ENCODE measurements around the gene NPHS1. TPM values are rescaled to one million over a fixed set of nuclear protein-coding genes. Genes with fewer than 3 reads are reported as not detected.

Gene NPHS1
- total and polyA plus RNA-seq, 2 of the 8 experiments (the other 6 are each of a cell fraction or from before 2014, with no cell fraction given): 1.3 to 1.4 TPM

DNA sequence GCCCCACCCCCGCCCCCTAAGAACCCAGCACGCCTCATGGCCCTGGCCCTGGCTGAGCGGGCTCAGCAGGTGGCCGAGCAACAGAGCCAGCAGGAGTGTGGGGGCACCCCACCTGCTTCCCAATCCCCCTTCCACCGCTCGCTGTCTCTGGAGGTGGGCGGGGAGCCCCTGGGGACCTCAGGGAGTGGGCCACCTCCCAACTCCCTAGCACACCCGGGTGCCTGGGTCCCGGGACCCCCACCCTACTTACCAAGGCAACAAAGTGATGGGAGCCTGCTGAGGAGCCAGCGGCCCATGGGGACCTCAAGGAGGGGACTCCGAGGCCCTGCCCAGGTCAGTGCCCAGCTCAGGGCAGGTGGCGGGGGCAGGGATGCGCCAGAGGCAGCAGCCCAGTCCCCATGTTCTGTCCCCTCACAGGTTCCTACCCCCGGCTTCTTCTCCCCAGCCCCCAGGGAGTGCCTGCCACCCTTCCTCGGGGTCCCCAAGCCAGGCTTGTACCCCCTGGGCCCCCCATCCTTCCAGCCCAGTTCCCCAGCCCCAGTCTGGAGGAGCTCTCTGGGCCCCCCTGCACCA lies 65.0 kb downstream of the NPHS1 start:
- Histone ChIP-seq H4K8ac (ENCODE audit: extremely low read depth, insufficient read depth, low read length) (no peak overlapping the region), H3K4me2 (ENCODE audit: insufficient read depth in 1 of 2, low read depth in 2 of 2, low read length in 2 of 2) (no peak overlapping the region), H2BK120ac (replicated peaks; ENCODE audit: low read depth, low read length) (no peak overlapping the region), H3K27me3 (replicated peaks in 1 of 4; ENCODE audit: control insufficient read depth in 3 of 4, extremely low read depth in 1 of 4, insufficient read depth in 3 of 4, low read length in 3 of 4) (no peaks in the 10 kb centered on the region; a peak in 1 of 7 replicates), H2AK5ac (ENCODE audit: low read depth, low read length) (no peak overlapping the region), H3K36me3 (ENCODE audit: control insufficient read depth in 2 of 4, insufficient read depth in 4 of 4, low read length in 3 of 4) (no peaks in the 10 kb centered on the region), H3K14ac (ENCODE audit: insufficient read length) (no peak overlapping the region), H2AFZ (ENCODE audit: low read length) (no peak overlapping the region), H3K18ac (ENCODE audit: extremely low read depth, low read length) (no peak overlapping the region), H3K27ac (ENCODE audit: low read depth, low read length) (no peak overlapping the region), H3K23ac (ENCODE audit: insufficient read length) (no peak overlapping the region), H3K56ac (replicated peaks; ENCODE audit: insufficient read length, low read depth, low read length) (no peak overlapping the region), H3K4me1 (replicated peaks in 1 of 4; ENCODE audit: control insufficient read depth in 3 of 4, insufficient read depth in 4 of 4, low read length in 3 of 4) (peaks cover 0 to 11% (median 4%) of the 10 kb centered on the region in 4 experiments; a peak in 5 of 7 replicates), H3K79me2 (ENCODE audit: control insufficient read depth in 1 of 2, insufficient read depth in 2 of 2, low read length in 2 of 2) (no peaks in the 10 kb centered on the region), H3K9me3 (ENCODE audit: insufficient read depth in 2 of 2, low read depth in 1 of 2, low read length in 1 of 2) (no peaks in the 10 kb centered on the region), H3K23me2 (ENCODE audit: low read depth, low read length) (peaks cover 11% of the 10 kb centered on the region), H2BK12ac (ENCODE audit: low read depth, low read length) (no peak overlapping the region), H4K91ac (replicated peaks; ENCODE audit: insufficient read length, low read length) (no peak overlapping the region), H3K79me1 (ENCODE audit: low read depth, low read length) (no peaks in the 10 kb centered on the region), H2BK15ac (ENCODE audit: low read length) (no peak overlapping the region), H3K9ac (replicated peaks in 1 of 4; ENCODE audit: extremely low read depth in 1 of 4, low read depth in 3 of 4, low read length in 3 of 4) (no peak overlapping the region), H3K4ac (replicated peaks; ENCODE audit: insufficient read length, low read depth, low read length) (no peak overlapping the region), H4K20me1 (replicated peaks in 1 of 2; ENCODE audit: control insufficient read depth in 1 of 2, insufficient read depth in 2 of 2, low read length in 2 of 2) (peaks cover 3 to 14% of the 10 kb centered on the region in 2 experiments), H2BK20ac (ENCODE audit: low read length) (no peak overlapping the region), H2BK5ac (ENCODE audit: low read depth, low read length) (no peak overlapping the region), H4K5ac (ENCODE audit: insufficient read length, low read depth, low read length) (no peak overlapping the region), H3K4me3 (ENCODE audit: extremely low read depth in 1 of 4, insufficient read depth in 2 of 4, low read depth in 3 of 4, low read length in 4 of 4) (no peak overlapping the region)
- DNase-seq (ENCODE audit: low read depth in 1 of 2, low spot score in 2 of 2): no peak
- ChIA-PET CTCF (ENCODE audit: partially characterized antibody) (interaction anchor here (0.7 to 3.8 kb wide), 4 partner anchors 10 to 190 kb away, joined by 3 to 13 read pairs (median 4); no protein-coding TSS in a partner anchor), POLR2A (ENCODE audit: partially characterized antibody) (interaction anchor here (0.8 to 1.6 kb wide), 2 partner anchors 9 to 62 kb away, joined by 4 to 5 read pairs; no protein-coding TSS in a partner anchor)
- TF ChIP-seq FOSL1 (IDR thresholded peaks at IDR 0.05; ENCODE audit: insufficient read depth, low read depth, low read length) (no peak), RXRA (IDR thresholded peaks at IDR 0.05; ENCODE audit: insufficient read depth, low read depth, low read length) (no peak), CTBP2 (IDR thresholded peaks at IDR 0.05; ENCODE audit: borderline replicate concordance, insufficient read depth, insufficient read length, low read length) (no peak)
- TF ChIP-seq, protein P1, sequence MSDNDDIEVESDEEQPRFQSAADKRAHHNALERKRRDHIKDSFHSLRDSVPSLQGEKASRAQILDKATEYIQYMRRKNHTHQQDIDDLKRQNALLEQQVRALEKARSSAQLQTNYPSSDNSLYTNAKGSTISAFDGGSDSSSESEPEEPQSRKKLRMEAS (IDR thresholded peaks at IDR 0.05): no peak
- 87% methylated on average over 6 of the region's 15 CpGs; no CpG with 5 or more reads in 1 of the 2 experiments for WGBS, 2 experiments (ENCODE audit: extremely low coverage in 1 of 2, insufficient coverage in 1 of 2, insufficient read length in 1 of 2, insufficient replicate concordance in 2 of 2, low coverage in 1 of 2, low lambda C conversion rate in 2 of 2, missing lambda C conversion rate in 1 of 2)
- no peak for FAIRE-seq
